ENCODE measurements around the gene USP12.

- TF ChIP-seq CTCF (IDR thresholded peaks at IDR 0.05; ENCODE audit: insufficient read depth, low read depth, low read length), result no peak
- TF ChIP-seq EZH2 (IDR thresholded peaks at IDR 0.05; ENCODE audit: insufficient read depth, low read length), result no peak
These were observed 95.2 kb downstream of the USP12 start for GRCh38 chr13:27076421-27076820.

All from astrocyte (in vitro differentiated cells and primary cell).